ENCODE measurements around the gene MYOZ1.

DNA sequence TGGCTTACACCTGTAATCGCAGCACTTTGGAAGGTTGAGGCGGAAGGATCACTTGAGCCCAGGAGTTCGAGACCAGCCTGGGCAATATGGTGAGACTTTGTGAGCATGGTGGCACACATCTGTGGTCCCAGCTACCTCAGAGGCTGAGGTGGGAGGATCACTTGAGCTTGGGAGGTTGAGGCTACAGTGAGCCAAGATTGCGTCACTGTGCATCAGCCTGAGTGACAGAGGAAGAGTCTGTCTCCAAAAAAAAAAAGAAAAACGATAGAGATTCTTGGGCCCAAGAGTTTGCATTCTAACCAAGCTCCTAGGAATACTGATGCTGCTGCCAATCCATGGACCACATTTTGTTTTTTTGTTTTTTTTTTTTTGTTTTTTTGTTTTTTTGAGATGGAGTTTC lies 12.1 kb downstream of the MYOZ1 start:
- TF ChIP-seq, protein P1, sequence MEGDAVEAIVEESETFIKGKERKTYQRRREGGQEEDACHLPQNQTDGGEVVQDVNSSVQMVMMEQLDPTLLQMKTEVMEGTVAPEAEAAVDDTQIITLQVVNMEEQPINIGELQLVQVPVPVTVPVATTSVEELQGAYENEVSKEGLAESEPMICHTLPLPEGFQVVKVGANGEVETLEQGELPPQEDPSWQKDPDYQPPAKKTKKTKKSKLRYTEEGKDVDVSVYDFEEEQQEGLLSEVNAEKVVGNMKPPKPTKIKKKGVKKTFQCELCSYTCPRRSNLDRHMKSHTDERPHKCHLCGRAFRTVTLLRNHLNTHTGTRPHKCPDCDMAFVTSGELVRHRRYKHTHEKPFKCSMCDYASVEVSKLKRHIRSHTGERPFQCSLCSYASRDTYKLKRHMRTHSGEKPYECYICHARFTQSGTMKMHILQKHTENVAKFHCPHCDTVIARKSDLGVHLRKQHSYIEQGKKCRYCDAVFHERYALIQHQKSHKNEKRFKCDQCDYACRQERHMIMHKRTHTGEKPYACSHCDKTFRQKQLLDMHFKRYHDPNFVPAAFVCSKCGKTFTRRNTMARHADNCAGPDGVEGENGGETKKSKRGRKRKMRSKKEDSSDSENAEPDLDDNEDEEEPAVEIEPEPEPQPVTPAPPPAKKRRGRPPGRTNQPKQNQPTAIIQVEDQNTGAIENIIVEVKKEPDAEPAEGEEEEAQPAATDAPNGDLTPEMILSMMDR (conservative IDR thresholded peaks at IDR 0.05): no peak
- no peak for TF ChIP-seq EZH2 (IDR thresholded peaks at IDR 0.05; ENCODE audit: low read depth)

All from PC-9 (cell line).